GM18951 (cell line): Measurements from ENCODE around the gene LDAH.

ENCODE experiments used
- POLR2A ChIP-seq: IDR thresholded peaks from 4 replicates; pipeline ENCODE4 v1.6.1; 2011; ENCODE audit warnings: mild to moderate bottlenecking; ENCODE audit not compliant: insufficient read length, insufficient read depth; ENCODE audit errors: extremely low read depth
- in situ Hi-C: fragments of 300-500 bp; cut with MboI; formaldehyde crosslinking; loops from one replicate; pipeline ENCODE4 v1.12.0; 2022; ENCODE audit warnings: low sequenced_read_pairs, mixed read lengths, inconsistent platforms; ENCODE audit not compliant: unreplicated experiment

Gene LDAH

GRCh38 chr2:20698916-20699613, 123.8 kb downstream of the LDAH start:
- in situ Hi-C loops, result no loop called here
- TF ChIP-seq POLR2A, result no peak

- no peak for TF ChIP-seq POLR2A
- in situ Hi-C loops, result no loop called here
These were observed 125.5 kb downstream of the LDAH start for GRCh38 chr2:20697322-20697934.

- TF ChIP-seq POLR2A, result no peak
- in situ Hi-C loops, result no loop called here
These were observed 126.5 kb downstream of the LDAH start for GRCh38 chr2:20696366-20696765.

GRCh38 chr2:20693317-20693716, 129.6 kb downstream of the LDAH start:
- in situ Hi-C loops, result no loop called here
- no peak for TF ChIP-seq POLR2A

- no peak for TF ChIP-seq POLR2A
- in situ Hi-C loops, result no loop called here
These were observed 130.8 kb downstream of the LDAH start for GRCh38 chr2:20692081-20692480.

GRCh38 chr2:20691076-20691734, 131.7 kb downstream of the LDAH start:
- in situ Hi-C loops, result no loop called here
- no peak for TF ChIP-seq POLR2A

- no peak for TF ChIP-seq POLR2A
- in situ Hi-C loops, result no loop called here
These were observed 133.3 kb downstream of the LDAH start for GRCh38 chr2:20689428-20690264.

- in situ Hi-C loops, result no loop called here
- TF ChIP-seq POLR2A, result no peak
These were observed 135.6 kb downstream of the LDAH start for GRCh38 chr2:20687260-20687832.

GRCh38 chr2:20684581-20685063, 138.3 kb downstream of the LDAH start:
- in situ Hi-C loops, result no loop called here

GRCh38 chr2:20682167-20682920, 140.6 kb downstream of the LDAH start:
- in situ Hi-C loops, result no loop called here
- TF ChIP-seq POLR2A, result no peak

More at GRCh38 chr2:20684581-20685063, 138.3 kb downstream of the LDAH start:
- TF ChIP-seq POLR2A, result no peak

GRCh38 chr2:20680744-20681375, 142.0 kb downstream of the LDAH start:
- in situ Hi-C loops, result no loop called here
- TF ChIP-seq POLR2A, result no peak

- TF ChIP-seq POLR2A, result no peak
- in situ Hi-C loops, result no loop called here
These were observed 144.1 kb downstream of the LDAH start for GRCh38 chr2:20678780-20679179.
